H7 (cell line): ENCODE data around the gene OTUD5. TPM values are rescaled to one million over a fixed set of nuclear protein-coding genes. Genes with fewer than 3 reads are reported as not detected.
A peak's percentile ranks its signal among the peaks of the same experiment; 100 is the strongest.

Source experiments
- DNase-seq: peaks from one replicate; pipeline ENCODE4 v3.0.0; 2012
- H3K27me3 ChIP-seq: 2 replicates; pipeline ENCODE4 v1.6.0; 2011; ENCODE audit warnings: mild to moderate bottlenecking, low read length; ENCODE audit not compliant: control insufficient read depth, insufficient read depth
- H3K36me3 ChIP-seq: replicated peaks from 2 replicates; pipeline ENCODE4 v1.5.1; 2011; ENCODE audit warnings: low read length; ENCODE audit not compliant: control insufficient read depth, insufficient read depth
- H3K4me3 ChIP-seq: 2 replicates; pipeline ENCODE4 v1.5.1; 2011; ENCODE audit warnings: low read depth, mild to moderate bottlenecking, control low read depth, low read length, moderate library complexity; ENCODE audit not compliant: insufficient read depth
- total RNA-seq: library from RNA; depleted of rRNA; stranded (reverse); fragments of >200 nt; shearing (Covaris generic); gene quantifications from 2 replicates; pipeline ENCODE4 v1.2.3, GENCODE V29; 2014; rRNA removed

Gene OTUD5
- 32.6 and 35.1 TPM in 2 replicates for total RNA-seq

- Histone ChIP-seq H3K27me3 (no peaks in the 10 kb centered on the region), H3K4me3 (peak within 1 kb of the TSS; percentile 67), H3K36me3 (peaks cover 10% of the 10 kb centered on the region)
- DNase-seq = peak; percentile 92
Observed at GRCh38 chrX:48957477-48957826, at the start of gene OTUD5. TSS of gene OTUD5 (minus strand) at chrX:48957607. CDS start at chrX:48957570, 37 bp downstream.

DNA sequence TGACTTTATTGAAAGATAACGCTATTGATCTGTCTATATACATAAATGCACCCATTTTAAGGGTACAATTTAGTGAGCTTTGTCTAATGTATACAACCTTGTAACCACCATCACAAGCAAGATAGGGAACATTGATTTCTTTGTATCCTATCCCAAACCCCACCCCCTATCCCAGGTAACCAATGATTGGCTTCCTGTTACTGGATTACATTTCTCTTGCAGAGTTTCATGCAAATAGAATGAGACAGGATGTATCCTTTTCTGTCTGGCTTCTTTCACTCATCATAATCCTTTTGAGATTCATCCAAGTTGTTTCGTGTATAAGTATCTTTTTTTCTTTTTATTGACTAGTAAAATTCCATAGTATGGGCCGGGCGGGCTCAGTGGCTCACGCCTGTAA lies 46.3 kb upstream of the OTUD5 start:
- Histone ChIP-seq H3K4me3 (no peak overlapping the region), H3K36me3 (peaks cover 5% of the 10 kb centered on the region), H3K27me3 (no peaks in the 10 kb centered on the region)
- DNase-seq = peak; percentile 65

- peak within 1 kb of the TSS; percentile 76 for H3K4me3 ChIP-seq
- peaks cover 12% of the 10 kb centered on the region for H3K36me3 ChIP-seq
- H3K27me3 ChIP-seq = no peaks in the 10 kb centered on the region
- peak; percentile 96 for DNase-seq
Observed at GRCh38 chrX:49002091-49002935, 44.9 kb upstream of the OTUD5 start, which contains the start of gene GRIPAP1. TSS of gene GRIPAP1 (minus strand) at chrX:49002264. CDS start at chrX:49002229, 35 bp downstream.

- H3K27me3 ChIP-seq = no peaks in the 10 kb centered on the region
- peak overlapping the region; percentile 76 for H3K4me3 ChIP-seq
- peak; percentile 88 for DNase-seq
- H3K36me3 ChIP-seq = peaks cover 17% of the 10 kb centered on the region
Observed at GRCh38 chrX:49001521-49002090, 44.2 kb upstream of the OTUD5 start.

- peaks cover 17% of the 10 kb centered on the region for H3K36me3 ChIP-seq
- no peak overlapping the region for H3K4me3 ChIP-seq
- no peak for DNase-seq
- H3K27me3 ChIP-seq = no peaks in the 10 kb centered on the region
Observed at GRCh38 chrX:49000636-49001035, 43.2 kb upstream of the OTUD5 start.

- H3K36me3 ChIP-seq = peaks cover 21% of the 10 kb centered on the region
- no peak overlapping the region for H3K4me3 ChIP-seq
- DNase-seq = no peak
- no peaks in the 10 kb centered on the region for H3K27me3 ChIP-seq
Observed at GRCh38 chrX:48999030-48999429, 41.6 kb upstream of the OTUD5 start.

DNA sequence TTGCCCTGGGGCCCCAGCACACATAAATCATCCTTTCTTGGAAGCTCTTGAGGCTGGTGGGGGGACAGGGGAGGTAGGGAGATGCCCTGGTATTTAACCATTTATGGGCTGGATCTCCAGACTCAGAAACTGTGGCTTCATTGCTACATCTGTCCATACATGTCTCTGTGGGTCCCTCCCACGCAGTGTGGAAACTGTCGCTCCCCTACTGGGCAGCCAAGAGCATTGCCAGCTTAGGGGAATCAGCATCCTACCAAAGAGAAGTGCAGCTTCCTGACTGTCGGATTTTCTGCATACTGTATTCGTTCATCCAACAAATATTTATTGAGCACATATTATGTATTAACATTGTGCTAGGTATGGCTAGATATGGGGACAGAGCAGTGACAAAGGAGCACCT lies 41.0 kb upstream of the OTUD5 start:
- H3K4me3 ChIP-seq = no peak overlapping the region
- DNase-seq = no peak
- H3K27me3 ChIP-seq = no peaks in the 10 kb centered on the region
- H3K36me3 ChIP-seq = peaks cover 21% of the 10 kb centered on the region

DNA sequence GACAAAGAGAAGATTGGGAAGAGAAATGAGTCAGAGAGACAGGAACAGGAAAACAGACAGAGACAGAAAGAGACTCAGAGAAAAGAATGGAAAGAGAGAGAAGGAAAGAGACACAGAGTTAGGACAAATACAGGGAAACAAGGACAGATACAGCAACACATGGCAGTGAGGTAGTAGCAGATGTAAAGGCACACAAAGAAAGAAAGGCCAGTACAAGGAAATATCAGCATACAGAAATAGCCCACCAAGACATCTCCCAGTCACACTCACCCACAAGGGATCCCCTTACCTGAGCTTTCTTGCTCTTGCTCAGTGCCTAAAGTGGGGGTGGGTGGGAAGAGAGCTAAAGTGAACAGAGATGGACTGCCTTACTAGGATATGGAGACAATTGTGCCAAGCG lies 40.5 kb upstream of the OTUD5 start:
- DNase-seq = no peak
- Histone ChIP-seq H3K4me3 (no peak overlapping the region), H3K27me3 (no peaks in the 10 kb centered on the region), H3K36me3 (peaks cover 25% of the 10 kb centered on the region)

GRCh38 chrX:48997455-48997854 lies 40.0 kb upstream of the OTUD5 start:
- H3K4me3 ChIP-seq = no peak overlapping the region
- DNase-seq = no peak
- H3K27me3 ChIP-seq = no peaks in the 10 kb centered on the region
- peaks cover 25% of the 10 kb centered on the region for H3K36me3 ChIP-seq

DNA sequence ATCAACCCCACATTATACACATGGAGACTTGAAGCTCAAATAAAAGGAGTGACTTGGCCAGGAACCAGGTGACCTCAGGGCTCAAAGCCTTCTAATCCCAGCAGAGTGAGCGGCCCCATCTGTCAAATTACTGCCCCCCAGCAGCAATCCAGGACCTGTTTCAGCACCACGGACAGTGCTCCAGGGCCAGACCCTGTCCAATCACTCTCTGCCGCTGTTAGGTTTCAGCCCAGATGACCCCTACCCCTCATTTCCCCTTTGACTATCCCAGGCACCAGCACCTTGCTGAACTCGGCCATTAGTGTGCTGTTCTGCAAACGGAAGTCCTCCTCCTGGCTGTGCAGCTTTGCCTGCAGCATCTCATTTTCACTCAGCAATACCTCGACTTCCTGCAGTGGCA lies 39.6 kb upstream of the OTUD5 start:
- Histone ChIP-seq H3K36me3 (peaks cover 25% of the 10 kb centered on the region), H3K27me3 (no peaks in the 10 kb centered on the region), H3K4me3 (no peak overlapping the region)
- peak; percentile 79 for DNase-seq

GRCh38 chrX:48992341-48992740 lies 34.9 kb upstream of the OTUD5 start:
- DNase-seq = no peak
- Histone ChIP-seq H3K27me3 (no peaks in the 10 kb centered on the region), H3K4me3 (no peak overlapping the region), H3K36me3 (peaks cover 30% of the 10 kb centered on the region)

GRCh38 chrX:48989483-48989882 lies 32.1 kb upstream of the OTUD5 start:
- H3K36me3 ChIP-seq = peaks cover 22% of the 10 kb centered on the region
- H3K4me3 ChIP-seq = no peak overlapping the region
- no peak for DNase-seq
- no peaks in the 10 kb centered on the region for H3K27me3 ChIP-seq

DNA sequence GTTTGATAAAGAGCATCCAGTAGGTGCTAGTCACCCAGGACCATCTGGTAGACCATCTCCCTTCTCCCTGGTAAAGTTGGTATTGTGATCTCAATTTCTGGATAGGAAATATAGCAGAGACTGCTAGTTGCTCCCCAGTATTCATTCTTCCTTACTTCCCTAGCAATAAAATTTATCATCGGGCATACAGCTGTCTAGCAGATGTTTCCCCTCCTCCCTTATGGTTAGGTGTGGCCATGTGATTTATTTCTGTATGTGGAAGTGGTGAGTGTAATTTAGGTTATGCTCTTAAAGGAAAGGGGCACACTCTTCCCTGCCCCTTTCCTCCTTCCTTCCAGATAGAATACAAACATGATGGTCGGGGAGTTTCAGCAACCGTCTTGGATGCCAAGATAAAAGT lies 26.5 kb upstream of the OTUD5 start:
- DNase-seq = no peak
- Histone ChIP-seq H3K4me3 (no peak overlapping the region), H3K36me3 (peaks cover 32% of the 10 kb centered on the region), H3K27me3 (no peaks in the 10 kb centered on the region)

DNA sequence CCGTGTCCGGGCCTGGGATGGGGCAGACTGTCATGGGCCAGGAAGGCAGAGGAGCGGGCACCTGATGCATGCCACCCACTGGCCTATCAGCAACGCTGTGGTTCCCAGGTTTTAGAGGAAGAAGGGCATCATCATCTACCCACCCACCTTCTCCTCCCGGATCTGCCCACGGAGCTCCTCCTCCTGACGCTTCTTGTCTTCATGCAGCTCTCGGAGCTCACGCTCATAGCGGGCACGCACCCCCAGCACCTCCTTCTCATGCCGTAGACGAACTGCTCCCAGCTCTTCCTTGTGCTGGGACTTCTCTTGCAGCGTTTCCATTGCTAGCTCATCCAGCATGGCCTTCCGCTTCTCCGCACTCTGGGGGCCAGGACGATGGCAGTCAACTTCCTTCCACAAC lies 25.7 kb upstream of the OTUD5 start:
- no peak for DNase-seq
- peaks cover 29% of the 10 kb centered on the region for H3K36me3 ChIP-seq

DNA sequence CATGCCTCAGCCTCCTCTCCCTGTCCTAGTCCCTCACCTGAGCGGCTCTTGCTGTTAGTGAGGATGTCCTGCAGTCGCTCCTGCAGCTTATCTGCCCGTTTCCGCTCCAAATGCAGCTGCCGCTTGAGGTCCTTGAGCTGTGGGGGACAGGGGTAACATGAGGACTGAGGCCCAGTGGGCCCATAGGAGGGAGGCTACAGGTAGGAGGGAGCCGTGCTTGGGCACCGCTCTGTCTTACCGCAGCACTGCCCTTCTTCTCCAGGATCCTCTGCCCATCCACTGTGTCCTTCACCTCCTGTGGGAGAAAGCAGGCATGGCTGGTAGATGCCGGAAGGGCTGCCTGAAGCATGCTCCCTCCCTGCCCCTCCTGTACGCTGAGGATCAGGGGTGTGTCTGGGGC lies 23.8 kb upstream of the OTUD5 start:
- no peak for DNase-seq
- no peak overlapping the region for H3K4me3 ChIP-seq
- H3K36me3 ChIP-seq = peaks cover 33% of the 10 kb centered on the region
- no peaks in the 10 kb centered on the region for H3K27me3 ChIP-seq

More for the DNA sequence above, 25.7 kb upstream of the OTUD5 start:
- H3K27me3 ChIP-seq = no peaks in the 10 kb centered on the region
- H3K4me3 ChIP-seq = no peak overlapping the region
